ENCODE measurements around the gene ZNF521.

DNA sequence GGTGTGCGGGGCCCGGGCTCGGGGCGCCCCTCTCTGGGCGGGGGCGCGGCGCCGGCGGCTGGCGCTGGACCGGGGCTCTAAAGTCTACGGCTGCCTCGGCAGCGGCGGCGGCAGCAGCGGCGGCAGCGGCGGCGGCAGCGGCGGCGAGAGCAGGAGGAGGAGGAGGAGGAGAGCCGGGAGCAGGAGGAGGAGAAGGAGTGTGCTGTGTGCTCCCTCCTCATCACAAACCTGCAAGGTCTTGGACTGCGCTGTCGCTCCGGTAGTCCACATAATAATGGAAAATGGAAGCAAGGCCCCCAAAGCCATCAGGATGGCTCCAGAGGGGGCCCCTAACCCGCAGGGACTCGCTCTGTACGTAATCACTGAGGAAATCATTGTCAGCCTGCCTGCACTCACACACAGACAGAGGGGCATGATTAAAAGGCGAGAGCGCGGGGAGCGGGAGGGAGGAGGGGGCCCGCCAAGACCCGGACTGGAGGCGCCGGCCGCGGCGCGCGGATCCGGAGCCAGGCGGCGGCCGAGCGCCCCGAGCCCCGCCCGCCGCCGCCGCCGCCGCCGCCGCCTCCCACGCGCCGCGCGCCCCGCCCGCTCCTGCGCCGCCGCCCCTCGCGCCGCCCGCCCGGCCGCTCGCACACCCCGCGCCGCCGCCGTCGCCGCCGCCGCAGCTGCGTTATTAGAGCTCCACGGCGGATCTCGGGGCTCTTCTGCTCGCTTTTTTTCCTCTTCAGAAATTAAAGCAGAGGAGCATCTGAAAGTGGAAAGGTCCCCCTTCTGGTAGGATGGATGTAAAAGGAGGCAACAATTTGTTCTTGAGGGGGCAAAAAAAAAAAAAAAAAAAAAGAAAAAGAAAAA lies at the start of gene ZNF521:
- TF ChIP-seq ZNF70 (CRISPR knock-in tag; IDR thresholded peaks at IDR 0.05) (no peak), GLIS3 (CRISPR knock-in tag; IDR thresholded peaks at IDR 0.05) (no peak), ZFP3 (CRISPR knock-in tag; IDR thresholded peaks at IDR 0.05) (no peak), TOX (CRISPR knock-in tag; IDR thresholded peaks at IDR 0.05; ENCODE audit: borderline replicate concordance) (no peak)

Data from SK-N-SH treated with all-trans-retinoic acid at 6 μM for 48 hours (cell line).